ENCODE measurements around the gene HOXB9. TPM values are rescaled to one million over a fixed set of nuclear protein-coding genes. Genes with fewer than 3 reads are reported as not detected.

HOXB9 gene
- total RNA-seq, 3 donors from 2014 or later = 40.1 to 78.4 (median 41.5) TPM

- H3K4me1 ChIP-seq (ENCODE audit: low read depth) = peaks cover 43% of the 10 kb centered on the region
- intact Hi-C loops (cut with DNase I, micrococcal nuclease) = no loop called here
- TF ChIP-seq CTCF (IDR thresholded peaks at IDR 0.05) = no peak
- no peak overlapping the region for H3K4me3 ChIP-seq
- ATAC-seq (no peak), DNase-seq (no peak)
- peaks cover 5% of the 10 kb centered on the region for H3K36me3 ChIP-seq (ENCODE audit: low read depth)
- H3K9me3 ChIP-seq = no peaks in the 10 kb centered on the region
Observed at GRCh38 chr17:48590607-48591161, 35.5 kb downstream of the HOXB9 start.

- H3K4me3 ChIP-seq = no peak within 1 kb of the TSS
- ATAC-seq (peak; percentile 30), DNase-seq (no peak)
- no peaks in the 10 kb centered on the region for H3K9me3 ChIP-seq
- intact Hi-C loops (cut with DNase I, micrococcal nuclease) = no loop called here
- TF ChIP-seq CTCF (IDR thresholded peaks at IDR 0.05) = no peak
- peaks cover 48% of the 10 kb centered on the region for H3K4me1 ChIP-seq (ENCODE audit: low read depth)
- no peaks in the 10 kb centered on the region for H3K36me3 ChIP-seq (ENCODE audit: low read depth)
Observed at GRCh38 chr17:48589831-48590606, 36.1 kb downstream of the HOXB9 start, which contains the start of gene HOXB3. HOXB3 (minus strand) TSS chr17:48590241; CDS start chr17:48552474, 37,767 bp downstream.

GRCh38 chr17:48589060-48589830, 36.9 kb downstream of the HOXB9 start:
- Histone ChIP-seq H3K4me3 (no peak overlapping the region), H3K36me3 (ENCODE audit: low read depth) (no peaks in the 10 kb centered on the region), H3K4me1 (ENCODE audit: low read depth) (peaks cover 48% of the 10 kb centered on the region), H3K9me3 (no peaks in the 10 kb centered on the region)
- TF ChIP-seq CTCF (IDR thresholded peaks at IDR 0.05) = no peak
- no peak for ATAC-seq
- intact Hi-C loops (cut with DNase I, micrococcal nuclease) = no loop called here
- no peak for DNase-seq

GRCh38 chr17:48588528-48588927, 37.6 kb downstream of the HOXB9 start:
- ATAC-seq (no peak), DNase-seq (no peak)
- Histone ChIP-seq H3K9me3 (no peaks in the 10 kb centered on the region), H3K36me3 (ENCODE audit: low read depth) (no peaks in the 10 kb centered on the region), H3K4me3 (no peak overlapping the region), H3K4me1 (ENCODE audit: low read depth) (peaks cover 48% of the 10 kb centered on the region)
- intact Hi-C loops (cut with DNase I, micrococcal nuclease) = no loop called here
- TF ChIP-seq CTCF (IDR thresholded peaks at IDR 0.05) = no peak

GRCh38 chr17:48588074-48588415, 38.1 kb downstream of the HOXB9 start:
- intact Hi-C loops (cut with DNase I, micrococcal nuclease) = no loop called here
- ATAC-seq (no peak), DNase-seq (no peak)
- Histone ChIP-seq H3K4me1 (ENCODE audit: low read depth) (peaks cover 43% of the 10 kb centered on the region), H3K4me3 (no peak overlapping the region), H3K36me3 (ENCODE audit: low read depth) (no peaks in the 10 kb centered on the region), H3K9me3 (no peaks in the 10 kb centered on the region)
- TF ChIP-seq CTCF (IDR thresholded peaks at IDR 0.05) = no peak
